GM23338 (cell line): ENCODE results near the gene NUDC. TPM values are rescaled to one million over a fixed set of nuclear protein-coding genes. Genes with fewer than 3 reads are reported as not detected.

Source experiments
- ATAC-seq: fragments of 200-7000 bp; cut with Tn5 transposase; 3 replicates; pipeline ENCODE4 v1.9.1; 2020
- DNase-seq: peaks from one replicate; pipeline ENCODE4 v3.0.0-alpha.2; 2015; ENCODE audit warnings: low spot score
- H2AFZ ChIP-seq: fragments of 200-600 bp; sonication (generic); 2 replicates; pipeline ENCODE4 v1.8.0; 2016; ENCODE audit warnings: antibody characterized with exemption, mild to moderate bottlenecking, moderate library complexity
- H3F3A ChIP-seq: fragments of 200-600 bp; sonication (generic); replicated peaks from 2 replicates; pipeline ENCODE4 v1.8.0; 2017; ENCODE audit warnings: antibody characterized with exemption, mixed run types, low read depth
- H3K27ac ChIP-seq: fragments of 200-600 bp; sonication (generic); 2 replicates; pipeline ENCODE4 v1.6.1; 2016; ENCODE audit warnings: low read depth
- H3K27me3 ChIP-seq: fragments of 200-600 bp; sonication (generic); 2 replicates; pipeline ENCODE4 v1.8.0; 2016; ENCODE audit warnings: mild to moderate bottlenecking, mixed run types, moderate library complexity; ENCODE audit not compliant: insufficient read depth
- H3K36me3 ChIP-seq: fragments of 200-600 bp; sonication (generic); 2 replicates; pipeline ENCODE4 v1.8.0; 2016; ENCODE audit warnings: mild to moderate bottlenecking; ENCODE audit not compliant: insufficient read depth
- H3K4me1 ChIP-seq: fragments of 200-600 bp; sonication (generic); 2 replicates; pipeline ENCODE4 v1.8.0; 2016; ENCODE audit warnings: mild to moderate bottlenecking, moderate library complexity; ENCODE audit not compliant: insufficient read depth
- H3K4me2 ChIP-seq: fragments of 200-600 bp; sonication (generic); 2 replicates; pipeline ENCODE4 v1.7.1; 2017; ENCODE audit warnings: mixed run types
- H3K4me3 ChIP-seq: fragments of 200-600 bp; sonication (generic); 2 replicates; pipeline ENCODE4 v1.6.1; 2016; ENCODE audit warnings: mixed run types
- H3K79me2 ChIP-seq: fragments of 200-600 bp; sonication (generic); replicated peaks from 2 replicates; pipeline ENCODE4 v1.8.0; 2017; ENCODE audit warnings: mild to moderate bottlenecking; ENCODE audit not compliant: insufficient read depth
- H3K9me2 ChIP-seq: fragments of 200-600 bp; sonication (generic); 2 replicates; pipeline ENCODE4 v1.8.0; 2017; ENCODE audit not compliant: insufficient read depth
- H4K20me1 ChIP-seq: fragments of 200-600 bp; sonication (generic); replicated peaks from 2 replicates; pipeline ENCODE4 v1.8.0; 2017; ENCODE audit warnings: mild to moderate bottlenecking; ENCODE audit not compliant: insufficient read depth
- H3K27ac Mint-ChIP-seq: 2 replicates; pipeline ENCODE4 v1.8.0; 2020; ENCODE audit warnings: inconsistent platforms, mild to moderate bottlenecking, moderate library complexity, mixed read lengths
- H3K27me3 Mint-ChIP-seq: 3 replicates; pipeline ENCODE4 v1.8.0; 2022; ENCODE audit warnings: low read depth, mild to moderate bottlenecking, moderate library complexity, mixed read lengths, inconsistent platforms; ENCODE audit not compliant: insufficient read depth, poor library complexity
- H3K36me3 Mint-ChIP-seq: 3 replicates; pipeline ENCODE4 v1.8.0; 2021; ENCODE audit warnings: low read depth, mild to moderate bottlenecking, inconsistent platforms, moderate library complexity, mixed read lengths
- H3K4me1 Mint-ChIP-seq: 3 replicates; pipeline ENCODE4 v1.8.0; 2020; ENCODE audit warnings: mild to moderate bottlenecking, inconsistent platforms, mixed read lengths
- H3K4me3 Mint-ChIP-seq: 3 replicates; pipeline ENCODE4 v1.8.0; 2021; ENCODE audit warnings: moderate library complexity, mild to moderate bottlenecking, inconsistent platforms, mixed read lengths
- H3K9me3 Mint-ChIP-seq: 3 replicates; pipeline ENCODE4 v1.8.0; 2020; ENCODE audit warnings: moderate library complexity, mild to moderate bottlenecking, inconsistent platforms, mixed read lengths
- CREB1 ChIP-seq: fragments of 250-450 bp; sonication (Bioruptor Pico); IDR thresholded peaks from 2 replicates; pipeline ENCODE4 v1.5.0; 2020; ENCODE audit warnings: low read depth, mild to moderate bottlenecking, moderate library complexity
- CTCF ChIP-seq, 2 experiments: fragments of 200-600 bp in 1 of 2; sonication (generic) in 1 of 2; conservative IDR thresholded peaks; 2 replicates each; pipeline versions ENCODE4 v1.5.1 to v1.6.1; 2016 to 2017; ENCODE audit warnings: antibody characterized with exemption in 2 of 2, low read depth in 2 of 2, mild to moderate bottlenecking in 2 of 2, moderate library complexity in 1 of 2
- ETS1 ChIP-seq: IDR thresholded peaks from 2 replicates; pipeline ENCODE4 v1.6.1; 2016; ENCODE audit warnings: antibody characterized with exemption
- EZH2 ChIP-seq: fragments of 200-600 bp; sonication (generic); IDR thresholded peaks from one replicate; pipeline ENCODE4 v1.8.0; 2017; ENCODE audit warnings: antibody characterized with exemption, mild to moderate bottlenecking, low read depth; ENCODE audit not compliant: unreplicated experiment
- EZH2phosphoT487 ChIP-seq: fragments of 200-600 bp; sonication (generic); IDR thresholded peaks from one replicate; pipeline ENCODE4 v1.8.1; 2018; ENCODE audit warnings: antibody characterized with exemption; ENCODE audit not compliant: unreplicated experiment
- JUNB ChIP-seq: IDR thresholded peaks from one replicate; pipeline ENCODE4 v1.6.1; 2016; ENCODE audit warnings: antibody characterized with exemption; ENCODE audit not compliant: unreplicated experiment
- NANOG ChIP-seq: IDR thresholded peaks from 2 replicates; pipeline ENCODE4 v1.6.1; 2016; ENCODE audit warnings: antibody characterized with exemption, borderline replicate concordance
- POLR2AphosphoS5 ChIP-seq: IDR thresholded peaks from 2 replicates; pipeline ENCODE4 v1.6.1; 2016; ENCODE audit warnings: antibody characterized with exemption, low read depth
- REST ChIP-seq: IDR thresholded peaks from one replicate; pipeline ENCODE4 v1.6.1; 2018; ENCODE audit warnings: antibody characterized with exemption; ENCODE audit not compliant: unreplicated experiment
- STAT1 ChIP-seq: IDR thresholded peaks from one replicate; pipeline ENCODE4 v1.6.1; 2016; ENCODE audit warnings: antibody characterized with exemption; ENCODE audit not compliant: unreplicated experiment
- ZNF114 ChIP-seq: fragments of 250-450 bp; sonication (Bioruptor Pico); IDR thresholded peaks from 2 replicates; pipeline ENCODE4 v1.5.0; 2020; ENCODE audit warnings: mild to moderate bottlenecking, moderate library complexity
- ZNF331 ChIP-seq: fragments of 250-450 bp; sonication (Bioruptor Pico); IDR thresholded peaks from 2 replicates; pipeline ENCODE4 v1.5.0; 2020; ENCODE audit warnings: low read depth, mild to moderate bottlenecking, moderate library complexity
- ZNF462 ChIP-seq: fragments of 250-450 bp; sonication (Bioruptor Pico); IDR thresholded peaks from 2 replicates; pipeline ENCODE4 v1.5.0; 2020; ENCODE audit warnings: mild to moderate bottlenecking, moderate library complexity
- polyA plus RNA-seq: library from polyadenylated mRNA; unstranded; fragments of >200 nt; fragmentation: Nextera tagmentation; extraction: Ambion mirVana; gene quantifications from 2 replicates; pipeline ENCODE4 v1.2.1, GENCODE V29; 2016
- total RNA-seq: library from RNA; depleted of rRNA; stranded (reverse); fragments of >200 nt; shearing (Covaris generic); gene quantifications from 2 replicates; pipeline ENCODE4 v1.2.3, GENCODE V29; 2014

NUDC gene
- total and polyA plus RNA-seq, 2 experiments from 2014 or later: 96.2 to 224 TPM

GRCh38 chr1:26910343-26911160 lies 11.0 kb upstream of the NUDC start:
- TF ChIP-seq CTCF (conservative IDR thresholded peaks at IDR 0.05; ENCODE audit: low read depth in 2 of 2): no peak
- TF ChIP-seq ZNF462 (CRISPR knock-in tag): no peak
- no peak for TF ChIP-seq EZH2
- no peak for TF ChIP-seq STAT1
- no peak for TF ChIP-seq JUNB
- no peak for TF ChIP-seq REST
- TF ChIP-seq CREB1 (CRISPR knock-in tag): no peak
- no peak for TF ChIP-seq POLR2AphosphoS5
- no peak for TF ChIP-seq ZNF331 (CRISPR knock-in tag)
- TF ChIP-seq NANOG: no peak
- no peak for TF ChIP-seq EZH2phosphoT487
- no peak for TF ChIP-seq ETS1
- TF ChIP-seq ZNF114 (CRISPR knock-in tag): no peak
- no peaks in the 10 kb centered on the region for H3K36me3 ChIP-seq
- H3K9me2 ChIP-seq: no peaks in the 10 kb centered on the region
- no peak overlapping the region for H3K4me3 ChIP-seq
- no peaks in the 10 kb centered on the region for H3K27me3 ChIP-seq
- Mint-ChIP-seq H3K4me3 (no peak overlapping the region), H3K4me1 (no peaks in the 10 kb centered on the region; the same call in 2 of the 3 replicates), H3K9me3 (no peaks in the 10 kb centered on the region), H3K27me3 (peaks cover 8% of the 10 kb centered on the region), H3K36me3 (no peaks in the 10 kb centered on the region), H3K27ac (no peak overlapping the region)
- H3K27ac ChIP-seq: no peak overlapping the region
- H3F3A ChIP-seq: no peaks in the 10 kb centered on the region
- H3K4me2 ChIP-seq: no peak overlapping the region
- H2AFZ ChIP-seq: no peak overlapping the region
- H3K4me1 ChIP-seq: no peaks in the 10 kb centered on the region
- H3K79me2 ChIP-seq: no peaks in the 10 kb centered on the region
- H4K20me1 ChIP-seq: no peaks in the 10 kb centered on the region
- DNase-seq (no peak), ATAC-seq (no peak)
